Measurements from ENCODE around the gene CRYBB2.
"Not testable (repeated sequence)": the region's sequence is repeated elsewhere in the genome, so short reads cannot be mapped to it uniquely, and the experiment has no call there.

The CRYBB2 gene, protein sequence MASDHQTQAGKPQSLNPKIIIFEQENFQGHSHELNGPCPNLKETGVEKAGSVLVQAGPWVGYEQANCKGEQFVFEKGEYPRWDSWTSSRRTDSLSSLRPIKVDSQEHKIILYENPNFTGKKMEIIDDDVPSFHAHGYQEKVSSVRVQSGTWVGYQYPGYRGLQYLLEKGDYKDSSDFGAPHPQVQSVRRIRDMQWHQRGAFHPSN

GRCh38 chr22:25219211-25219689, at the start of gene CRYBB2:
Gene CRYBB2, plus strand, starts transcription at chr22:25219639. Its CDS starts 1,791 bp downstream, at chr22:25221430.
- H3K27me3 Mint-ChIP-seq: peaks cover 35% of the 10 kb centered on the region
- H3K9me3 Mint-ChIP-seq: no peaks in the 10 kb centered on the region
- DNase-seq: no peak

DNA sequence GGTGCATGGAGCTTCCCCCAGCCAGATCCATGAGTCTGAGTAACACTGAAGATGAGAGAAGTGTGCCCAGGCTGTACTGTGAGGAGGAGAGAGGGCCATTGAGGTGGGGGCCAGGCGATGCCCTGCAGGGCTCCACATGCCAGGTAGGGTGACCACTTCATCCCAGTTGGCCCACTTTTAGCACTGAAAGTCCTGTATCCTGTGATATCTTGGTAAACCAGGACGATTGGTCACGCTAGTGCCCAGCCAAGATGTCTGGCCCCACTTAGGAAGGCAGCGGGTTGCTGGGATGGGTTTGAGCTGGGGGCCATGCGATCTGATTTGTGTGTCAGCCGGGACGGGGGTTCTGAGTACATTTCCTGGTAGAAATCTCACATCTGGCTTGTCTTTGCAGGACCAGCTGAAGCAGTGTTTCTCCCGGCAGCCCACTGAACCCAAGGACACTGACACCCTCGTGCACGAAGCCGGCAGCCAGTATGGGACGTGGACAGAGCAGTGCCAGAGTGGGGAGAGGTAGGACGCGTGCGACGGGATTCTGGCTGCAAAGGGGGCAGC, 48.9 kb upstream of the CRYBB2 start:
- Mint-ChIP-seq H3K4me1 (ENCODE audit: low read depth) (peaks cover 6% of the 10 kb centered on the region), H3K36me3 (ENCODE audit: low read depth) (peaks cover 15% of the 10 kb centered on the region), H3K27me3 (no peaks in the 10 kb centered on the region), H3K9me3 (no peaks in the 10 kb centered on the region), H3K4me3 (no peak overlapping the region), H3K27ac (no peak overlapping the region)
- DNase-seq: no peak

More at GRCh38 chr22:25219211-25219689, at the start of gene CRYBB2:
- no peaks in the 10 kb centered on the region for H3K4me1 Mint-ChIP-seq (ENCODE audit: low read depth)
- no peaks in the 10 kb centered on the region for H3K36me3 Mint-ChIP-seq (ENCODE audit: low read depth)
- no peak within 1 kb of the TSS for H3K27ac Mint-ChIP-seq
- no peak within 1 kb of the TSS for H3K4me3 Mint-ChIP-seq

DNA sequence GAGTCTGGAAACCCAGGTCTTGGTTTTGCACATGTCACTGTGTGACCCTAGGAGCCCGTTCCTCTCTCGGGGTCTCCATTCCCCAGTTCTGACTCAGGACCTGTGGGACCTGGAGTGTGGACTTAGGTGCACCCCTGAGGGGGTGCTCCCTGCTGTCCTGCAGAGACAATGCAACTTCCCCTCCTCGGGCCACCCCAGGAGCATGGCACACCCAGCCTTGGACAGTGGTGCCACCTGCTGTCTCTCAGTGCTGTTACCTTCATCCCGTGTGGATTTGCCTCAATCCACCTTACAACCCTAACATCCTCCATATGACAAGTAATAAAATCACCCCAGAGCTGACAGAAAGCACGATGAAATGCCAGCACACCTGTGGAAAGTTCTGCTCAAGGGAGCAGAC, 47.3 kb upstream of the CRYBB2 start:
- Mint-ChIP-seq H3K4me1 (ENCODE audit: low read depth) (peaks cover 6% of the 10 kb centered on the region), H3K27me3 (no peaks in the 10 kb centered on the region), H3K4me3 (no peak overlapping the region), H3K27ac (no peak overlapping the region), H3K36me3 (ENCODE audit: low read depth) (peaks cover 19% of the 10 kb centered on the region), H3K9me3 (no peaks in the 10 kb centered on the region)
- DNase-seq: peak; percentile 57

GRCh38 chr22:25174156-25174887, 45.1 kb upstream of the CRYBB2 start:
- Mint-ChIP-seq H3K9me3 (peaks cover 2% of the 10 kb centered on the region), H3K36me3 (ENCODE audit: low read depth) (peaks cover 27% of the 10 kb centered on the region), H3K27ac (no peak overlapping the region), H3K4me1 (ENCODE audit: low read depth) (peaks cover 6% of the 10 kb centered on the region), H3K27me3 (no peaks in the 10 kb centered on the region), H3K4me3 (no peak overlapping the region)
- no peak for DNase-seq

DNA sequence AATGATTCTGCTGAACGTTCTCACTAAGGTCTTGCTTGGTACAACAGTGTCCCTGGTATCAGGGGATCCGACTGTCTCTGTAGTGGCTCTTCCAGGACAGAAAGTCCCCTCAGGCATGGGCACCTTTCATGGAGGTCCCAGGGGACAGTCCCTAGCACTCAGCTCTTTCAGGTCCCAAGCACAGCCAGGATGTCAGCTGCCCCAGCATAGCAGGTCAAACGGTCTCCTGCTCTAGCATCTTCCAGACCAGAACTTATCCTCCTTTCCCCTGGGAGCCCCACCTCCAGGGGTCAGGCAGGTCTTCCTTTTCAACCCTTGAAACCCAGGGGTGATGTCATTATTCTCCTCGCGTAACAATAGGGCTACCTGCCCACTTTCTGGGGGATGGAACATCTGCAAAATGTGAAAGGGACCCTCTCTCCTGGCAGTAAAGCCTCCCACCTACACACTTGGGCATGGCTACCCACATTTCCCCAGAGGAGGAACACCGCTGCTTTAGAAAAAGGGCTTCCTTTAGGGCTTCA, 44.5 kb upstream of the CRYBB2 start:
- no peaks in the 10 kb centered on the region for H3K27me3 Mint-ChIP-seq

DNA sequence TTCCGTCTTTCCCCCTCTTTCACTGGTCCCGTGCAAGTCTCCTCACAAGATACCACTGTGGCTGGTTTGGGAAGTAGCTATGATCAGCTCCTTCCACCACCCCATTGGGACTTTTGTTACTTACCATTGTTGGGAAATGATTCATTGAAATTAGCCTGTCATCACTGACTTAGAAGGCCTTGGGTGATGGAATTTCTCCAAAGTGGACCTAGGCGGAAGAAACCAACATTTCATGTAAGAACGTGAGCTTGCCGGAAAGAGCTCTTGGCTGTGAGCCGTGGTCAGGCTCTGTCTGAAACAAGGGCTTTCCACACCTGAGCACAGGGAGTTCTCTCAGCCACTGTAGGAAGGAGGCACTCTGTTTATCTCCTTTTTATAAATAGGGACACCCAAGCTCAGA, 43.3 kb upstream of the CRYBB2 start:
- Mint-ChIP-seq H3K36me3 (ENCODE audit: low read depth) (peaks cover 34% of the 10 kb centered on the region), H3K9me3 (peaks cover 3% of the 10 kb centered on the region), H3K27ac (no peak overlapping the region), H3K4me3 (no peak overlapping the region), H3K27me3 (no peaks in the 10 kb centered on the region), H3K4me1 (ENCODE audit: low read depth) (peaks cover 6% of the 10 kb centered on the region)
- no peak for DNase-seq

More for the DNA sequence above, 44.5 kb upstream of the CRYBB2 start:
- Mint-ChIP-seq H3K27ac (no peak overlapping the region), H3K4me1 (ENCODE audit: low read depth) (peaks cover 6% of the 10 kb centered on the region), H3K4me3 (no peak overlapping the region), H3K9me3 (peaks cover 3% of the 10 kb centered on the region), H3K36me3 (ENCODE audit: low read depth) (peaks cover 33% of the 10 kb centered on the region)
- no peak for DNase-seq

GRCh38 chr22:25176799-25177198, 42.6 kb upstream of the CRYBB2 start:
- no peak for DNase-seq
- H3K27me3 Mint-ChIP-seq: no peaks in the 10 kb centered on the region
- H3K36me3 Mint-ChIP-seq (ENCODE audit: low read depth): peaks cover 34% of the 10 kb centered on the region
- H3K27ac Mint-ChIP-seq: no peak overlapping the region
- H3K4me1 Mint-ChIP-seq (ENCODE audit: low read depth): peaks cover 5% of the 10 kb centered on the region
- H3K9me3 Mint-ChIP-seq: peaks cover 3% of the 10 kb centered on the region
- no peak overlapping the region for H3K4me3 Mint-ChIP-seq

DNA sequence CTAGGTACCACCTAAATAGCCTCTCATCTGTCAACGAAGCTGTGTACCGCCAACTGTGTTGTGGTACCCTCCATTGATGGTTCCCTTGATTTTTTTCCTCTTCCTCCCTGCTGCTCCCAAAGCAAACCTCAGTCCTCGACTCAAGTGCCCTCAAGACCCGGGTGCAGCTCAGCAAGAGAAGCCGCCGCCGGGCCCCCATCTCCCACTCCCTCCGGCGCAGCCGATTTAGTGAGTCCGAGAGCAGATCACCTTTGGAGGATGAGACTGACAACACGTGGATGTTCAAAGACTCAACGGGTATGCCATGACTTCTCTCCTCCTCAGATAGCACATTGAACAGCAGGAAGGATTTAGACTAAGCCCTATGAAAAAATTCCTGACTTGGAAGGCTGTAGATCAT, 42.2 kb upstream of the CRYBB2 start:
- Mint-ChIP-seq H3K4me1 (ENCODE audit: low read depth) (peaks cover 1% of the 10 kb centered on the region), H3K27ac (no peak overlapping the region), H3K27me3 (no peaks in the 10 kb centered on the region), H3K9me3 (peaks cover 3% of the 10 kb centered on the region), H3K36me3 (ENCODE audit: low read depth) (peaks cover 34% of the 10 kb centered on the region), H3K4me3 (no peak overlapping the region)
- no peak for DNase-seq

- Mint-ChIP-seq H3K9me3 (peaks cover 3% of the 10 kb centered on the region), H3K4me3 (no peak overlapping the region)
Measured at GRCh38 chr22:25177895-25178294, 41.5 kb upstream of the CRYBB2 start.

GRCh38 chr22:25178348-25178747, 41.1 kb upstream of the CRYBB2 start:
- not testable (repeated sequence) for H3K27ac Mint-ChIP-seq, H3K9me3 Mint-ChIP-seq
- peaks cover 35% of the 10 kb centered on the region for H3K36me3 Mint-ChIP-seq (ENCODE audit: low read depth)

More at GRCh38 chr22:25177895-25178294, 41.5 kb upstream of the CRYBB2 start:
- no peak for DNase-seq
- no peak overlapping the region for H3K27ac Mint-ChIP-seq
- no peaks in the 10 kb centered on the region for H3K27me3 Mint-ChIP-seq
- H3K4me1 Mint-ChIP-seq (ENCODE audit: low read depth): no peaks in the 10 kb centered on the region
- peaks cover 35% of the 10 kb centered on the region for H3K36me3 Mint-ChIP-seq (ENCODE audit: low read depth)

DNA sequence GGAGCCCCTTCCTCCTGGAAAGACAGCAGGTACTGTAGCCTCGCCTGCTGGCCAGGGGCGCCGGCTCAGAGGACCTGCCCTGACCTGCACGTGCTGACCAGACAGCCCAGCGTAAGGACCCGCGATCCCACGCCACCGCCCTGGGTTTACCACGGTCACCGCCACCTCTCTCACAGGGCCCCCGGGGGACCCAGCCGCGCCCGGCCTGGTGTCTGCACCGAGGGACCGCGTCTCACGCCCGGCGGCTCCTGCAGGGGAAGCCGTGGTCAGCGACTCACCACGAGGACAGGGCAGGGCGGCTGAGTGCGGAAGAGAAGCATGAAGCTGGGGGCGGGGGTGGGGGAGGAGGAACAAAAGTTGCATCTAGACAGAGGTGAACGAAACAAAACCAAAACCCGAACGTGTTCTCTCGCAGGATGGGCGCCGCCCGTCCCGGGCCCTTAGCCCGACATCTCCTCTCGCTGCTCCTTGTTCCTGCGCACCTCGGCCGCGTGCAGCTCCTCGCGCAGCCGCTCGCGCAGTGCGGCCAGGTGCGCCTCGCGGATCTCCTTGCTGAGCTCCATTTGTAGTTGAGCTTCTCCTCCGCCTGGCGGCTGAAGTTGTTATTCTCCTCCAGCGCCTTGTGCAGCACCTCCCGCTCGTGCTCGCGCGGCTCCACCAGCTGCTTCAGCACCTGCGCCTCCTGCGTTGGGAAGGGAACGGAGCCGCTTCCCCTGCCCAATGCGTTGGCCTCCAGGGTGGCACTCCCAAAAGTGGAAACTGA, 40.4 kb upstream of the CRYBB2 start:
- not testable (repeated sequence) for H3K4me3 Mint-ChIP-seq; H3K9me3 Mint-ChIP-seq; DNase-seq; H3K27ac Mint-ChIP-seq; H3K4me1 Mint-ChIP-seq (ENCODE audit: low read depth); H3K27me3 Mint-ChIP-seq
- H3K36me3 Mint-ChIP-seq (ENCODE audit: low read depth): peaks cover 35% of the 10 kb centered on the region

More at GRCh38 chr22:25178348-25178747, 41.1 kb upstream of the CRYBB2 start:
- not testable (repeated sequence) for H3K27me3 Mint-ChIP-seq; H3K4me1 Mint-ChIP-seq (ENCODE audit: low read depth)
- peak; percentile 43 for DNase-seq
- peak overlapping the region; percentile 68 for H3K4me3 Mint-ChIP-seq

DNA sequence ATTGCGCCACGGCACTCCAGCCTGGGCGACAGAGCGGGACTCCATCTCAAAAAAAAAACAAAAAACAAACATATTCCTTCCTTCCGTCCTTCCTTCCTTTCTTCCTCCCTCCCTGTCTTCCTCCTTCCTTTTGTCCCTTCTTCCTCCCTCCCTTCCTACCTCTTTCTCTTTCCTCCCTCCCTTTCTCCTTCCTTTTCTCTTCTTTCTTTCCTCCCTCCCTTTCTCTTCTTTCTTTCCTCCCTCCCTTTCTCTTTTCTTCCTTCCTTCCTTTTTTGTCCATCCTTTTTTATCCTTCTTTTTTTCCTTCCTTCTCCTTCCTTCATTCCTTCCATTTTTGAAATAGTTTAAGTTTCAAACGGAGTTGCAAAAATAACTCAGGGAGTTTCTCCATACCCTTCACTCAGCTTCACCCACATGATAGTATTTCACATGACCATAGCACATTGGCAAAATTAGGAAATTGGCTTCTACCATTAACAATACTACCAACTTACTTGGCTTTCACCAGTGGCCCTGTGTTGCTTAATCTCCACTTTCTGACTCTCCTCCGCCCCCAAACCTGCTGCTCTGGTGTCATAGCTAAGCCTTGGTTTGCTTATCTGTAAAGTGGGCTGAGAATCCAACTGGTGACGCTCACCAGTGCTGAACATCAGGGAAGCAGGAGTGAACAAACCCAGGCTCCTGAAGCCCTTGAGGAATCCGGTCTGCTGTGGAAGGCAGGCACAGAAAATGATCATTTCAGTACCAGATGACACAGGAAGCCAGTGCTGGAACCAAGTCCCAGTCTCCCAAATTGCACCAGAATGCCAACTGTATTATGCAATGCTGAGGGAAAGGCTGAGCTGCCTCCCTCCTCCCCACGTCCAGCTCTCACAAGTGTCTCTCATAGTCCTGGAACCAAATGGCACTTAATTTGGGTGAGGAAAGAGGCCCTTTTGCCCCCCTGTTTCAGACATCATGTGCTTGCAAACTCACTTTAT, 37.0 kb upstream of the CRYBB2 start:
- Mint-ChIP-seq H3K27ac (no peak overlapping the region), H3K9me3 (peaks cover 3% of the 10 kb centered on the region), H3K4me3 (no peak overlapping the region), H3K27me3 (no peaks in the 10 kb centered on the region), H3K36me3 (ENCODE audit: low read depth) (peaks cover 23% of the 10 kb centered on the region), H3K4me1 (ENCODE audit: low read depth) (no peaks in the 10 kb centered on the region)
- no peak for DNase-seq

- no peaks in the 10 kb centered on the region for H3K27me3 Mint-ChIP-seq
- no peak overlapping the region for H3K27ac Mint-ChIP-seq
- no peak for DNase-seq
- H3K9me3 Mint-ChIP-seq: peaks cover 3% of the 10 kb centered on the region
- no peaks in the 10 kb centered on the region for H3K4me1 Mint-ChIP-seq (ENCODE audit: low read depth)
- peaks cover 20% of the 10 kb centered on the region for H3K36me3 Mint-ChIP-seq (ENCODE audit: low read depth)
- no peak overlapping the region for H3K4me3 Mint-ChIP-seq
Measured at GRCh38 chr22:25183949-25184619, 35.4 kb upstream of the CRYBB2 start.

Data from activated T-cell treated with anti-CD3 and anti-CD28 coated beads, Interleukin-2, amount 50 U/mL, for 24 hours (primary cell).